Nucleus accumbens (tissue), 56 donors: ENCODE results near the gene IL10.
"Not testable (repeated sequence)": the region's sequence is repeated elsewhere in the genome, so short reads cannot be mapped to it uniquely, and the experiment has no call there.

Experiments
- DNase-seq, 56 donors: peaks; one replicate each; lab custom pipeline; 2025; lab: John Stamatoyannopoulos, UW

The IL10 gene

GRCh38 chr1:206794294-206794908, 22.1 kb upstream of the IL10 start:
- no peak for DNase-seq

GRCh38 chr1:206793620-206794019, 21.3 kb upstream of the IL10 start:
- DNase-seq, result no peak

DNA sequence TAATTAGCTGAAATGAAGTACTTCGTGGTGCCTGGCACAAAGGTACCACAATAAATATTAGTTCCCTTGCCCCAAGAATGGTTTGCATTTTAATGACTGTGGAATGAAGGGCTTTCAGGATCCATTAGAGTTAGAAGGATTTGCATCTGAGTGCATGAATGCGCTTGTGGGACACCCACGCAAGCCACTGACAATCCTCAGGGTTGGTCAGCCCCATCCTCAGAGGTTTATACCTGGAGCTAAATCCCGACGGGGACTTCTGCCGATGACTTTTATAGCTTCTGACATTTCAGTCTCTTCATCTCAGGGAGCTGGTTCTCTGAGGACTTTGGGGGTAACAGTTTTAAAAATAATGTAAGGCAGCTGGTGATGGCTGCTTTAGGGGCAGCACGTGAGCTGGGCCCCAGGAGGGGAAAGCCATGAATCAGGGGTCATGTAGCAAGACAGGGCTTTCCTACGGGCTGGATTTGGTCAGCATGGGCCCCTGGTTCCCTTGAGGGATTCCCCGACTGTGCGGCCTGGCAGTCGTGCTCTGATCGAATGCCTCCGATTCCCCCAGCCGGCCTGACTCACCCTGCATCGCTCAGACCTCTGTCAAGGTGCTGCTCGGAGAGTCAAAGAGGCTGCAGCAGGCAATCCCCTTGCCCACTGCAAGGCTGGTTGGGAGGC, 20.8 kb upstream of the IL10 start:
- no peak for DNase-seq

- DNase-seq, result no peak
Observed at GRCh38 chr1:206790502-206791250, 18.4 kb upstream of the IL10 start.

DNA sequence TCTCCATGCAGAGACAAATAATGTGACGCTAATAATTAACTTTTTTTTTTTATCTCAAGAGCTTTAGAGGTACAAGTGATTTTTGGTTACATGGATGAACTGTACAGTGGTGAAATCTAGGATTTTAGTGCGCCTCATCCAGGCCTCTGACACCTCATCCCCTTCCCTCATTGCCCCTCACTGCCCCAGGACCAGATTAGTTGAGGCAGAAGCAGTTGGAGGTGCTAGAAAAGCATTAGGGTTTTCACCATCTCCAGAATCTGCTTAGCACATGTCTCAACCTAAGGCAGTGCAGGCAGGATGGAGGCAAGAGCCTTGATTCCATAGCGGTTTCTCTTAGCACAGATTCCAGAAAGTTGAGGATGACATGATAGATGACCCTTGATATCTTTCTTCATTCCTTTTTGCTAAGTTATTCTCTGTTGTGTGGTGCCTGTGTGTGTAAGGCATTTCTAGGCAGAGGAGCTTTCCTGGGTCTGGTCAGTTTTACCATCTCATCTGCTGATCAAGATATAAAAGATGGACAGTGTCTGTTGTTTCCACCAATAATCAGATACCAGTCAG, 16.3 kb upstream of the IL10 start:
- no peak for DNase-seq

DNA sequence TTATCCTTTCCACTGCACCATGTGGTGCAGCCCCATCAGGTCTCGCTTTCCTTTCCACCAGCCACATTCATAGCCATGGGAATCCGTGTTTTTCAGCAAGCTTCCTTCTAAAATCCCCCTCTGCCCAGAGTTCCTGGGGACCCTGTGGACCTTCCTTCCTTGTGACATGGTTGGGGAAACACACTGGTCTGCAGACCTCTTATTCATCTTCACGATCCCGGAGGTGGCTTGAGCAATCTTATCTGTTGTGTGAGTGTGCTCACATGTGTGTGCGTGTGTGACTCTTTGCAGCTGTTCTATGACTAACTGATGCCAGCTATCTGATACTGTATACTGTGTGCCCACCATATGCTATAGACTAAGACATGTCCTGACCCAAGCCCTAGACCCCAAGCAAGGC, 15.6 kb upstream of the IL10 start:
- DNase-seq, result no peak

GRCh38 chr1:206786212-206786886, 14.1 kb upstream of the IL10 start:
- DNase-seq, result no peak

DNA sequence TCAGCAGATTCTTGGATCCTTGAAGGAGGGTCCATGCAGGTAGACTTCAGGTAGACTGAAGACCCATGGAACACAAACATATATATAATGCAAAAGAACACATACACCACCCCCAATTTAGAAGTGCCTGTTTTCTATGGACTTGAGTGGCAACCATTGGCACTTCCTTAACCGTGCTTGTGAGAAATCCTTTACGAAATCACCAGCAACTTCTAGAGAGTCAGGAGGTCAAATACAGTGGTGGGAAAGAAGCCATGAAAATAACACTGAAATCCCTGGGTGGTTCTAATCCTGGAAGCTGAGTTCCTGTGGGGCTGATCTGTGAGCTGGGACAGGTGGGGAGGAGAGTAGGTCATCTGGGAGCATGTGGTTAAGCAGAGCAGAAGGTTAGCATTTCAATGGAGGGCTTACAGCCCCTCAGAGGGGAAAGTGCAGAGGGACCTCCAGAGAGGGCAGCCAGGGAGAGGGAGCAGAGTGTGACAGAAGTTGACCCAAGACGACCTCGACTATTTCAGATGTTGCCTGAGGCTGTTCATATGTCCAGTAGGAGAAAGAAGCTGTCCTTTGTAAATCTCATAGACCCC, 13.0 kb upstream of the IL10 start:
- no peak for DNase-seq

- DNase-seq, result no peak
Observed at GRCh38 chr1:206784471-206784903, 12.2 kb upstream of the IL10 start.

DNA sequence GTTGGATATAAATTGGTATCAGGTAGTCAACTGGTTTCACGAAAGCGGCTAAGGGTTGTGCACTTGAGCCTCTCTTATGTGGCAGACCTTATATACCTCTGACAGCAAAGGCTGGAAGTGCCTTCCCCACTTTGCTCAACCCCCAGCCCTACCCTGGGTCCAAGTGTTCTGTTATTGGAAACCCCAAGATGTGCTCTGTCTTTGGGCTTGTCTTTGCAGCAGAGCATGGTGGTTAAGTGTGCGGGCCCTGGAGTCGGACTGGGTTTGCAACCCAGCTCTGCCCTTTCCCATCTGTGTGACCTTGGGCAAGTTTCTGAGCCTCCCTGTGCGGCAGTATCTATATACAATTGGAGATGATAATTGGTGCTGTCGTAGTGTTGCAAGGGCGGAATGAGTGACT, 11.2 kb upstream of the IL10 start:
- DNase-seq, result no peak

DNA sequence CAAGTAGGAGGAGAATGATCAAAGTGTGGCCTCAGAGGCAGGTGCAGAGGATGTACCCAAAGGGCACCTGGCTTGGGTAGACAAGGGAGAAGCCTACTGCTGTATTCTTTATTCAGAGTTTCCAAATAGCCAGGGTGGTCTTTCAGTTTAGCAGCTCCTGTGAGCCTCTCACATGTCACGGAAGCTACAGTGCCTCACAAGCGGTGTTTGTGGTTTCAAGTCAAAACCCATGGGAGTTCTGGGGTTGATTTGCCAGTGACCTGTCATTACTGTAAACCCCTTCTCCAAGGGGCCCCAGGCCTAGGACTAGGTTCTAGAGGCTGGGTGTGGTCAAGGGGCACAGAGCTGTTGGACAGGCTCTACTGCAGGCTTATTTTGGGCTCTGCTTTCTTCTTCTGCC, 10.2 kb upstream of the IL10 start:
- DNase-seq, result no peak

GRCh38 chr1:206779638-206780037, 7.3 kb upstream of the IL10 start:
- no peak for DNase-seq

GRCh38 chr1:206778911-206779310, 6.6 kb upstream of the IL10 start:
- DNase-seq, result not testable (repeated sequence)

DNA sequence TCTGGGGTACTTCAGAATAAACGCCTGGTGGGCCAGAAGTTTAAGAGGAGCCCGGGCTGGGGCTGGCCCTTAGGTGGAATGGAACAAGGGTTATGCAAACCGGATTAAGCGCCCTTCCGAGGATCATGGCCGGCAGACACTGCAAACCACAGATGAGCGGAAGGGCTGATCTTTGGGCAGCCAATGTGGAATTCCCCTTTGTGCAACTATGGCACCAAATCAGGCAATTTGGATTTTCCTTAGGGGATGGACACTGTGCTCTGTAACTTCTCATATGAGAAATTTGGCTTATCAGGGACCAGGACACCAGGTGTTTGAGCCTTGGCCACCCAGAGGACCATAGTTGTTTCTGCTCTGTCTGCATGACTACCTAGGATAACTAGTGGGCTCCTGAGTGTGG, 5.7 kb upstream of the IL10 start:
- no peak for DNase-seq

GRCh38 chr1:206776229-206776628, 3.9 kb upstream of the IL10 start:
- no peak for DNase-seq

GRCh38 chr1:206774093-206774492, 1.8 kb upstream of the IL10 start:
- no peak for DNase-seq

DNA sequence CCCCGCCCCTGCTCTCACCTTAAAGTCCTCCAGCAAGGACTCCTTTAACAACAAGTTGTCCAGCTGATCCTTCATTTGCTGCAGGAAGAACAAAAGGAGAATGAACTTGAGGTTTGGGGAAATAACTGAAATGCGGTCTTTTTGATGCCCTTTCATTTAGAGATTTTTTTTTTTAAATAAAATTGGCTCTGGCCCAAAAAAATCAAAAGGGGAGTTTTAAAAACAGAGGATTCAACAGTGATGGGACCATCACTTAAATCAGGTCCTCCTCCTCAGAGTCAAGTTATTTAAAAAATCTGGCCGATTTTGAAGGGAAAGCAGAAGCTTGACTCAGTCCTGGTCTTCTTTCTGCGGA, 979 bp downstream of the IL10 start:
- DNase-seq, result no peak

DNA sequence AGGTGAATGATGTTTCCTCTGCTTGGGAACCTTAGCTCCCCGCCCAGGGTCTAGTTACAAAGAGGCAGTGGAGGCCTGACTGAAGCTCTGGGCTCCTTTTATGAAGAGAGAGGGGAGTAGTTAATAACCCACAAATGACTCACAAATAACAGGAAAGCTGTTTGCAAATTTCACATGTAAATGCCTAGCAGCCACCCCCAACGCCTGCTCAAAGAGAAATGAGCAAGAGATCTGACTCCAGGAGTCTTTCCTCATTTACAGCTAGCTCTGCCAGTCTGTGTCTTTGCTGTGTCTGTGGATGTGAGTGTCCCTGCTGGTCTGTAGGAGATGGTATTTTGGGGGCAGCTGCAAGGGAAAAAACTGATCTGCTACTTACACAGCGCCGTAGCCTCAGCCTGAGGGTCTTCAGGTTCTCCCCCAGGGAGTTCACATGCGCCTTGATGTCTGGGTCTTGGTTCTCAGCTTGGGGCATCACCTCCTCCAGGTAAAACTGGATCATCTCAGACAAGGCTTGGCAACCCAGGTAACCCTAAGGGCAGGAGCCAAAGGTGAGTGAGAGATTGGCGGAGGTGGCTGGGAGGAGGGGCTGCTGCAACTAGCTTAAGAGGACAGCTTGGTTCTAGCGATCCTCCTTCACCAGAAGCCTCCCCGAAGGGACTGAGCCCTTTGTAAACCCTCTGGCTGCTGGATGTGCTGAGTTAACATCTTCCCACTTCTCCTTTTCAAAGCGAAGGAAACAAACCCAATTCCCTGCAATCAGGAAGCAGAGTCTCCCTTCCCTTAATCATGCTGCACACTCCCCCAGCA, 1.6 kb downstream of the IL10 start, which contains the start of gene IL19:
Gene IL19 (plus strand): TSS at position 243 of the 807 bp plus-strand sequence. CDS start 65,890 bp downstream, outside the sequence.
- peak in 4 of 56 donors; percentile 2 to 9 (median 8) for DNase-seq

GRCh38 chr1:206769304-206769731, 3.0 kb downstream of the IL10 start:
- DNase-seq, result no peak
